Panc1 (cell line): ENCODE results near the gene NACC1.

Experiments
- CTCF ChIP-seq: fragments of 450-650 bp; IDR thresholded peaks from 2 replicates; pipeline ENCODE4 v1.5.1; 2017; ENCODE audit warnings: mild to moderate bottlenecking
- POLR2AphosphoS5 ChIP-seq: IDR thresholded peaks from 2 replicates; pipeline ENCODE4 v1.6.1; 2012; ENCODE audit warnings: mild to moderate bottlenecking, low read depth, low read length, moderate library complexity

DNA sequence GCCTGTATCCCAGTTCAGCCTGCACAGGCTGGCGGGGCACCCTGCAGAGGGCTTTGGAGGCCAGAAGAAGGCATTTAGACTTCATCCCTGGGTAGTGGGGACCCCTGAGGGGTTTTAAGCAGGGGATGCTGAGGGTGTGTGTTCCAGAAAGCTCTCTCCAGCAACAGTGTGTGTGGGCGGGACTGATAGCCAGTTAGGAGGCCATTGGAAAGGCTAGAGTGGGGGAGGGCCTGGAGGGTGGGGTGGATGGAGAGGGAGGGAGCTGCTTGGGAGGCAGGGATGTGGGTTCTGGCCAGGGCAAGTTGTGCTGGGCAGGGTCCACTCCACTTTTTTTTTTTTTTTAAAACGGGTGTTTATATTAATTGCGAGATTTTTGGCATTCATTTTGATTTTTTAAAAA, 43.7 kb upstream of the NACC1 start:
- TF ChIP-seq CTCF (no peak), POLR2AphosphoS5 (no peak)
